Activated CD8-positive, alpha-beta T cell treated with anti-CD3 and anti-CD28 coated beads for 36 hours (primary cell): ENCODE data around the gene CHST15. TPM values are rescaled to one million over a fixed set of nuclear protein-coding genes. Genes with fewer than 3 reads are reported as not detected.
"Not testable (repeated sequence)": the region's sequence is repeated elsewhere in the genome, so short reads cannot be mapped to it uniquely, and the experiment has no call there.

ENCODE experiments used
- ATAC-seq: fragments of 200-7000 bp; cut with Tn5 transposase; one replicate; pipeline ENCODE4 v1.10.0; 2021; ENCODE audit warnings: mild to moderate bottlenecking, moderate library complexity
- CTCF ChIA-PET: fragments of 350-600 bp; sonication (Branson Sonifier 250); formaldehyde crosslinking; loops from one replicate; lab custom pipeline; 2021; ENCODE audit warnings: antibody characterized with exemption; lab: Charles Lee
- POLR2A ChIA-PET: fragments of 350-600 bp; sonication (Branson Sonifier 250); formaldehyde crosslinking; loops from one replicate; lab custom pipeline; 2021; ENCODE audit warnings: antibody characterized with exemption; lab: Charles Lee
- DNase-seq: peaks from one replicate; pipeline ENCODE4 v3.0.0-alpha.2; 2020
- H3K27ac Mint-ChIP-seq: one replicate; pipeline ENCODE4 v1.8.0; 2021; ENCODE audit warnings: mild to moderate bottlenecking, mixed read lengths
- H3K27me3 Mint-ChIP-seq: one replicate; pipeline ENCODE4 v1.8.0; 2021; ENCODE audit warnings: mixed read lengths
- H3K36me3 Mint-ChIP-seq: one replicate; pipeline ENCODE4 v1.8.0; 2021; ENCODE audit warnings: low read depth, mixed read lengths
- H3K4me1 Mint-ChIP-seq: one replicate; pipeline ENCODE4 v1.8.0; 2021; ENCODE audit warnings: low read depth, mixed read lengths
- H3K4me3 Mint-ChIP-seq: one replicate; pipeline ENCODE4 v1.8.0; 2021; ENCODE audit warnings: mild to moderate bottlenecking, moderate library complexity, mixed read lengths
- H3K9me3 Mint-ChIP-seq: one replicate; pipeline ENCODE4 v1.8.0; 2021; ENCODE audit warnings: mixed read lengths
- intact Hi-C: fragments of 100-400 bp; cut with micrococcal nuclease; formaldehyde crosslinking; loops from one replicate; pipeline ENCODE4 v1.10.0; 2022
- total RNA-seq, 2 experiments: library from RNA; stranded (reverse); gene quantifications; one replicate each; pipeline ENCODE4 v1.2.3, GENCODE V29; 2021
- TF ChIP-seq, protein P1 (sequence below): fragments of 200-600 bp; IDR thresholded peaks from one replicate; pipeline ENCODE4 v1.8.0; 2022; ENCODE audit warnings: antibody characterized with exemption, mild to moderate bottlenecking

CHST15 gene
- total RNA-seq, 2 experiments from 2014 or later = 0.36 to 0.81 TPM

DNA sequence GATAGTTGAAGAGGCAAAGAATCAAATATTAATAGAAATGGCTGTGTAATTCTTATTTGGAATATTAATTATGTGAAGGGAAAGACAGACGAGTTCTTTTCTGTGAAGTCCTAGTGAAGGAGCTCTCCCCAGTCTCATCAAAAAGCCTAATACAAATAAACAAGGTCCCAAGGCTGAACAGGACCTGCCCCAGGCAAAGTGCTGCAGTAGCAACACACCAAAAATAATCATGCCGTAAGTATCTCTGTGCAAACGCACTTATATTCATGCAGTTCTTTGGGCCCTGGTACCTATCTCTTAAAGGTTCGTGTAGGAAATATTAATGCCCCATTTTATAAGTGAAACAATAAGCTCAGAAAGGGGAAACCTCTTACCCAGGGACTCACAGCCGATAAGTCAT lies 12.2 kb upstream of the CHST15 start:
- ChIA-PET CTCF (interaction anchor here (1.2 kb wide), 1 partner anchor 111 kb away, joined by 5 read pairs; no protein-coding TSS in a partner anchor), POLR2A (no interaction called here)
- ATAC-seq = no peak
- H3K27me3 Mint-ChIP-seq = peaks cover 2% of the 10 kb centered on the region
- no peak overlapping the region for H3K27ac Mint-ChIP-seq
- intact Hi-C loops = no loop called here
- no peak overlapping the region for H3K4me3 Mint-ChIP-seq
- no peaks in the 10 kb centered on the region for H3K36me3 Mint-ChIP-seq
- peaks cover under 1% of the 10 kb centered on the region for H3K4me1 Mint-ChIP-seq
- TF ChIP-seq, protein P1, sequence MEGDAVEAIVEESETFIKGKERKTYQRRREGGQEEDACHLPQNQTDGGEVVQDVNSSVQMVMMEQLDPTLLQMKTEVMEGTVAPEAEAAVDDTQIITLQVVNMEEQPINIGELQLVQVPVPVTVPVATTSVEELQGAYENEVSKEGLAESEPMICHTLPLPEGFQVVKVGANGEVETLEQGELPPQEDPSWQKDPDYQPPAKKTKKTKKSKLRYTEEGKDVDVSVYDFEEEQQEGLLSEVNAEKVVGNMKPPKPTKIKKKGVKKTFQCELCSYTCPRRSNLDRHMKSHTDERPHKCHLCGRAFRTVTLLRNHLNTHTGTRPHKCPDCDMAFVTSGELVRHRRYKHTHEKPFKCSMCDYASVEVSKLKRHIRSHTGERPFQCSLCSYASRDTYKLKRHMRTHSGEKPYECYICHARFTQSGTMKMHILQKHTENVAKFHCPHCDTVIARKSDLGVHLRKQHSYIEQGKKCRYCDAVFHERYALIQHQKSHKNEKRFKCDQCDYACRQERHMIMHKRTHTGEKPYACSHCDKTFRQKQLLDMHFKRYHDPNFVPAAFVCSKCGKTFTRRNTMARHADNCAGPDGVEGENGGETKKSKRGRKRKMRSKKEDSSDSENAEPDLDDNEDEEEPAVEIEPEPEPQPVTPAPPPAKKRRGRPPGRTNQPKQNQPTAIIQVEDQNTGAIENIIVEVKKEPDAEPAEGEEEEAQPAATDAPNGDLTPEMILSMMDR = no peak
- no peak for DNase-seq
- peaks cover 5% of the 10 kb centered on the region for H3K9me3 Mint-ChIP-seq

DNA sequence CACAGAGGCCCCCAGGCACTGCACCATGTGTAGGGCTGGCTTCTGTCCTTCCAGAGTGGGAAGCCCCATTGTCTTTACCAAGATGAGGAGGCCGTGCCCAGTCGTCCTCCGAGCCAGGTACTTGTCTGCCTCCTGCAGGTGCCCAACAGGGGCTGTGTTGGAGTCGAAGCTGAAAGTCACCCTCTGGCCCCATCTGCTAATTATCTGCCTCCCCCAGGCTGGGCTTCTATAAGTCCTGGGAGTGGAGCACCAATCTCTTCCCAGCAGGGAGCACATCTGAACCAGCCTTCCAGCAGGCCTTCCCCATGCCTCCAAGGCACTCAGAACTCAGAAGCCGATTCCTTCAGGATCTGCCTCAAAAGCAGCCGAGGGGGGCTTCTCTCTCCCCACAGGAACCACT lies 11.6 kb upstream of the CHST15 start:
- TF ChIP-seq, protein P1 = no peak
- Mint-ChIP-seq H3K36me3 (no peaks in the 10 kb centered on the region), H3K27ac (no peak overlapping the region), H3K27me3 (peaks cover 2% of the 10 kb centered on the region), H3K4me3 (no peak overlapping the region), H3K4me1 (peaks cover 3% of the 10 kb centered on the region), H3K9me3 (peaks cover 9% of the 10 kb centered on the region)
- POLR2A ChIA-PET = no interaction called here
- intact Hi-C loops = no loop called here
- no peak for ATAC-seq
- CTCF ChIA-PET = no interaction called here
- no peak for DNase-seq

DNA sequence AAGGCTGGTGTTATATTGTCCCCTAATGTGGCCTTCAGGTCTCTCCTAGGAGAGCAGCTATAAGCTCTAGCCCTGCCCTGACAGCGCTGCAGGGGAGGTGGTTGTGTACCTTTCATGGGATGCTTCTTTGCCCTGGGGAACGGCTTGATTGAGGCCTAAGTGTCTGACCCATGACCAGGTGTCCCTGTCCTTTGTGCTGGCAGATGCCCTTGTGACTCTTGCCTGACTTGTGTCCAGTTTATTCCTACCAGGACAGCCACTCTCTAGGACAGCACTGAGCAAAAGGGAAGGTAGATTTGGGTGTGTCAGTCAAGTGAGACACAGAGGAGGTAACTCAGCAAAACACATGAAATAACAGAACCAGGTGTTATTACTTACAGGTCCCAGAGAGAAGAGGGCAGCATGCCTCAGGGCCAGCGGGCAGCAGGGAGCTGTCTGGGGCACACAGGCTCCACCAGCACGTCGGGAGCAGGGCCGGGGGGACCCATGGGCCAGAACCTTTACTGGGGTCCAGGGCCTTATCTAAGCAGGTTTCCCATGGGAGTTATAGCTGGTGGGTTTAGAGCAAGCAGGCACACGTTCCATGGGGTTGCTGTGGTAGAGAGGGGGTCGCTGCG lies 10.7 kb upstream of the CHST15 start:
- no peak for ATAC-seq
- H3K27me3 Mint-ChIP-seq = peaks cover 2% of the 10 kb centered on the region
- H3K27ac Mint-ChIP-seq = no peak overlapping the region
- POLR2A ChIA-PET = no interaction called here
- intact Hi-C loops = no loop called here
- H3K36me3 Mint-ChIP-seq = no peaks in the 10 kb centered on the region
- CTCF ChIA-PET = no interaction called here
- peaks cover 10% of the 10 kb centered on the region for H3K9me3 Mint-ChIP-seq
- no peak for DNase-seq
- H3K4me1 Mint-ChIP-seq = peaks cover 6% of the 10 kb centered on the region
- no peak overlapping the region for H3K4me3 Mint-ChIP-seq
- TF ChIP-seq, protein P1 = no peak

DNA sequence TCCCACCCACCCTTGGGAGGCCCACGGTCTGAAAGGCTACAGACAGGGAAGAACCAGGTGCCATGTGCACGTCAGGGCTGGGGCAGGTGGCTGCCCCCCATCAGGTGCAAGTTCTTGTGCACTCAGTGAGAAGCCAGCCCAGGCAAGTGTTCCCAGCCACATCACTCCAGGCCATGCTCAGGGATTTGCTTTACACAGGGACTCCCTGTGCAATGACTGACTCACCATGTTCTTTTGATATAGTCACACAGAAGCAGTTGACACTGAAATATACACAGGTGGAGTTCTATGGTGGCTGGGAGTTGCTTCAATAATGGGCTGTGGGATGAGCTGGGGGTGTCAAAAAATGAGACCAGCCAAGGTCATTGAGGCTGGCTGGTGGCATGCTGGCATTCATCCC lies 8.0 kb upstream of the CHST15 start:
- H3K27ac Mint-ChIP-seq = no peak overlapping the region
- ChIA-PET POLR2A (no interaction called here), CTCF (interaction anchor here (0.9 kb wide), 2 partner anchors 25 to 288 kb away, joined by 3 to 4 read pairs; no protein-coding TSS in a partner anchor)
- intact Hi-C loops = no loop called here
- peaks cover 2% of the 10 kb centered on the region for H3K27me3 Mint-ChIP-seq
- peaks cover 11% of the 10 kb centered on the region for H3K9me3 Mint-ChIP-seq
- H3K36me3 Mint-ChIP-seq = no peaks in the 10 kb centered on the region
- peaks cover 6% of the 10 kb centered on the region for H3K4me1 Mint-ChIP-seq
- TF ChIP-seq, protein P1 = no peak
- no peak overlapping the region for H3K4me3 Mint-ChIP-seq
- ATAC-seq = no peak
- no peak for DNase-seq

DNA sequence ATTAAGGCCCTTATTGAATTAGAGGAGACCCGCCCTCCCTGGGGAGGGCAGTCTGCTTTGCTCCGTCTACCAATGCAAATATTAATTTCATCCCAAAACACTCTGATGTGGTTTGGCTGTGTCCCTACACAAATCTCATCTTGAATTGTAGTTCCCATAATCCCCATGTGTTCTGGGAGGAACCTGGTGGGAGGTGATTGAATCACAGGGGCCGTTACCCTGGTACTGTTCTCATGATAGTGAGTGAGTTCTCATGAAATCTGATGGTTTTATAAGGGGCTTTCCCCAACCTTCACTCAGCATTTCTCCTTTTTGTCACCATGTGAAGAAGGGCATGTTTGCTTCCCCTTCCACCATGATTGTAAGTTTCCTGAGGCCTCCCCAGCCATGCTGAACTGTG lies 7.3 kb upstream of the CHST15 start:
- intact Hi-C loops, POLR2A ChIA-PET, H3K36me3 Mint-ChIP-seq, H3K4me1 Mint-ChIP-seq, H3K4me3 Mint-ChIP-seq, ATAC-seq, H3K27ac Mint-ChIP-seq, H3K27me3 Mint-ChIP-seq, DNase-seq: not testable (repeated sequence)
- CTCF ChIA-PET = interaction anchor here (0.9 kb wide), 1 partner anchor 288 kb away, joined by 3 read pairs; no protein-coding TSS in a partner anchor
- peaks cover 12% of the 10 kb centered on the region for H3K9me3 Mint-ChIP-seq
